ENCODE data around the gene HOXA6. TPM values are rescaled to one million over a fixed set of nuclear protein-coding genes. Genes with fewer than 3 reads are reported as not detected.

The HOXA6 gene
- total RNA-seq, 1 experiment from 2014 or later: 3.7 TPM

GRCh38 chr7:27185013-27185853 lies 37.7 kb upstream of the HOXA6 start, which contains the start of gene HOXA11:
TSS of gene HOXA11 (minus strand) at chr7:27185232. CDS start at chr7:27185144, 88 bp downstream.
- DNase-seq (ENCODE audit: low read depth): no peak

DNA sequence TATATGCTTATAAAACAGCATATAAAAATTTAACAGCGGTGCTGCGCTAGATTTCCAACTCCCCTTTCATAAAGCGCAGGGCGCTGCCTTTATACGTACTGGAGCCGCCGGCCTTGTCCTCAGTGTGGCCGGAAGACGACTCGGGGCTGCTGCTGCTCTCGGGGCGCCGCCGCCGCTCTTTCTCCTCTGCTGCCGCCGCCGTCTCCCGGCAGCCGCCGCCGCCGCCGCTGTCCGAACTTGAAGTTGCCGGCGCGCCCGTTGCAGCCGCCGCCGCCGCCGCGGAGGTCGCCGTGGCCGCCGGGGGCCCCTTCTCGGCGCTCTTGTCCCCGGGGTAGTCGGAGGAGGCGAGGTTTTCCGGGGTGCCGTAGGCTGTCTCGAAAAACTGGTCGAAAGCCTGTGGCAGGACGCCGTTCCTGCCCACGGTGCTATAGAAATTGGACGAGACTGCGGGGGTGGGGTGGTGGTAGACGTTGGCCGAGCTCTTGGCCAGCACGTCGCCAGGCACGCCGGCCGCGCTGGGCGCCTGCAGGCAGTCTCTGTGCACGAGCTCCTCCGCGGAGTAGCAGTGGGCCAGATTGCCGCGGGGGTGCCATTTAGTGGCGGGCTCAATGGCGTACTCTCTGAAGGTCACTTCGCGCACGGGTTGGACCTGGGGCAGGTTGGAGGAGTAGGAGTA lies 36.9 kb upstream of the HOXA6 start:
- peak; percentile 65 for DNase-seq (ENCODE audit: low read depth)

GRCh38 chr7:27183682-27184336 lies 36.2 kb upstream of the HOXA6 start:
- peak; percentile 64 for DNase-seq (ENCODE audit: low read depth)

DNA sequence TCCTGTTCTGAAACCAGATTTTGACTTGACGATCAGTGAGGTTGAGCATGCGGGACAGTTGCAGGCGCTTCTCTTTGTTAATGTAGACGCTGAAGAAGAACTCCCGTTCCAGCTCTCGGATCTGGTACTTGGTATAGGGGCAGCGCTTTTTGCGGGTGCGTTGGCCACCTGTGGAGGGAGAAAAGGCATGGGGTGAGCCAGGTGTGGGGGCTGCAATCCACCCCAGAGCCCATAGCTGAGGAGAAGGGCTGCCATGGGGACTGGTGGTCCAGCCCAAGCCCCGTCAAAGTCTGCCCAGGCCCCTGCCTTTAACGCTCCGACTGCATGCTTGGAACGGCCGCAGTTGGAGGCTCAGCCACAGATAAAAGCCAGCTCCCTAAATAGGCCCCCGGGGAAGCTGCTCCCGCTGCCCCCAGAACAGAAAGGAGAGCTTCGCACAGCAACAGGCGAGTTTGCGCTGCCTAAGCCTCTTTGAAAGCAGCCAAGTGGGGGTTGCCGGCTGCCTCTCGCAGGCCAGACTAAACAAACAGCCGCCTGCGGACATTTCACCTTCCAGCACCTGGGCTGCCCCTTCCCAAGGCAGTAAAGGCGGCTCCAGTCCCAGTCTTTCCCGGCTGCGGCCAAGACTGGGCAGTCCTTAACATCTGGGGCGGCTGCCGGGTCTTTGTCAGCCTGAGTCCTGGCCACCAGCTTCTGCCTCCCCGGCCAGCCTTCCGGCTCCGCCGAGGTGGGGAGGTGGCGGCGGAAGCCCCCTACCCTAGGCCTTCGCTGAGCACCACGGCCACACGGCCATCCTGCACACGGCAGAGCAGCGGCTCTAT lies 35.5 kb upstream of the HOXA6 start:
- DNase-seq (ENCODE audit: low read depth): peak; percentile 46

DNA sequence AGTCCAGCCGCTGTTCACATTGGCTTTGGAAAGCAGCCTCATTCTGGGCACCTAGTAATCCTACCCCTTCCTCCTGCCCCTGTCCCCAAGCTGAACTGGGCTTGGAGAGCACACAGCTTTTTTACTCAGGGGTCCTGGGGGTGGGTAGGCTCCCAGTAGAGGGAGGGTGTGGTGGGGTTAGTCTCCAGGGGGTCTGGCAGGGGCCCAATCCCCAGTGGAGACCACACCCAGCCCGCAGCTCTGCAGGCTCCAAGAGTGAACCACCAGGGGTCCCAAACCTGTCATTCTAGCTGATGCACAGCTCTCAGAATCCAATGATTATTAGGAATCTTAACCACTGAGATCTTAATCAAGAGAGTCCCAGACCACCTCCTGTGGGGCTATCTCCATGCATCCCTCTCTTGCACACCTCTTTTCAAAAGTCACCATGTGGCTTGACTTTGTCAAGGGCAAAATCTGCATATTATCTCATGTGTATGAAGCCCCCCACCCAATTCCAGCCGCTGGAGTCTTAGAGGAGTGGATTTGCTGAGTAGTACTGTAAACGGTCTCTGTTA lies 34.8 kb upstream of the HOXA6 start:
- no peak for DNase-seq (ENCODE audit: low read depth)

DNA sequence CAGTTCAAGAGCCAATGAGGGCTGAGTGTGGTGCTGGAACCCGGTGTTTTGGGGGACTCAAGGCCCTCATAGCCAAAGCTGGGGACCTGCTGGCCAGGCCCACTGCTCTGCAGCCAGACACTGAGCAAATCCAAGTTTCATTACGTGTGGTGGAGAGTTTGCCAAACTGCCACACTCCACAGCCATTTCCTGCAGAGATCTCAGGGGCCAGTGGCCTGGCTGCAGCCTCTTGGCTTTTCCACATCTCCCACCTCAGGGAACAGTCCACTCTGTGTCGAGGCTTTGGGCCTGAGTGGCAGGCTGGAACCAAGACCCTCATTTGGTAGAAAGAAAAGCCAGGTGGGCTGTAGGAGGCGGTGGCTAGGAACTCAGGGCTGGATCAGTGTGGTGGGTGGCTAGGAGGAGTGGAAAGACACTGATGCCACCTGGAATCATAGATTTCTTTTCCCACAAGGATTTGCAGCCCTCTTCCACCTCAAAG lies 34.3 kb upstream of the HOXA6 start:
- no peak for DNase-seq (ENCODE audit: low read depth)

DNA sequence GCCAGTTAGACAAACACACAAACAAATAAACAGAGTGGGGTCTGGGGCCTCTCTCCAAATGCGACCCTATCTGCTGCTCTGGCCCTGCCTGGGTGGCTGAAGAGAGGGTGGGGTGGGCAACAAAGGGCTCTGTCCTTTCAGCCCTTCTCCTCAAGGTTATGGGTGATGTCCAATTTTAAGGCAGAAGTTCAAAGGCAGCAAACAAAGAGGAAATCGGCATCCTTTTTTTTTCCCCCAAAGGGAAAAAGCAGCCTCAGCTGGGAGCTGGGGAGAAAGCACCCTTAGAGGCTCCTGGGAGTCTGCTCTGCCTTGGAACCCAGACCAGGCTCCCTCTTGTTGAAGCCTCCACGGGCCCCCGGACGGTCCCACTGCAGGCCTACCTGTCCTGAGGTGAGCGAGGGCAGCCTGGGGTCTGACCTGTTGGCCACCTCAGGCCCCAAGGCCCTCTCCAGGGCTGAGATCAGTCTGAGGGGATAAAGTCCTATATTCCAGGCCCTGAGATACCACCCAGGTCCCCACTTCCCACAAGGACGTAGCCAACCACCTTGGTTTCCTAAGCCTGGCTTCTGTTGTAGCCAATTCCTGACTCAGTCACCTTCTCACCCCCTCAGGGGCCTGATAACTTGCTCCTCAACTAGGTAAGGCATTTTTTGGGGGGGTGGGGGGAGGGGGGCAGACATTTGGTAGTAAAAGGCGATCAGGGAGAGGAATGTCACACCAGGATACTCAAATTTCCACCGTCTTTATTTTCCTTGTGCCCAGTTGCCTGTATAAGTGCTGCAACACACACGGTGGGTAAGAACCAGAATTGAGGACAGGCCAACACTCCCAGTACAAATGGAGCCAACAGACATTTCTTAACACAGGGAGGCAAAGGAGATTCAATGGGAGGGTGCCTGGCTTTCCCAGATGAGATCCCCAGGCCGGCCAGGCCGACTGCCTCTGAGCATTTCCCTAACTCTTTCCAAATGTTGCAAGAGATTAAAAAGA lies 33.2 kb upstream of the HOXA6 start:
- no peak for DNase-seq (ENCODE audit: low read depth)

- DNase-seq (ENCODE audit: low read depth): peak; percentile 74
These were observed 32.2 kb upstream of the HOXA6 start for GRCh38 chr7:27179503-27180430.

- DNase-seq (ENCODE audit: low read depth): no peak
These were observed 31.5 kb upstream of the HOXA6 start for GRCh38 chr7:27179030-27179429.

DNA sequence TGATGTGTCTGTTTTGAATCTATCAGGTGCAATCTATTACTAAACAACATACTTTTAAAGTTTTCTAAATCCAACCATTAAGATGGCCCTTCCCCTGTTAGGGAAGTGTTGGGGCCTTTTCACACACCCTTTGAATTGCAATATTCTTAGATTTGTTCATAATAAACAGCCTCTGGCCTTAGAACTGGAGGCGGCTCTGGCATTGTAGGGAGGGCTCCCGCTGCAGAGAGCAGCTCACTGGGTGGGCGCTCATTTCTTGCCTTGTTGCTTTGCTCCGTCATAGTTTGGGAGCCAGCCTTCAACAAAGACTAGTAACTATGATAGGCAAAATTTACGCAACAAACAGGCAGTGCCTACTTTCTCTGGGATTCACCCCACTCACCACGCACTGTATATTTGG lies 30.8 kb upstream of the HOXA6 start:
- DNase-seq (ENCODE audit: low read depth): no peak

GRCh38 chr7:27177795-27178320 lies 30.3 kb upstream of the HOXA6 start:
- no peak for DNase-seq (ENCODE audit: low read depth)

- DNase-seq (ENCODE audit: low read depth): no peak
These were observed 29.6 kb upstream of the HOXA6 start for GRCh38 chr7:27176962-27177794.

GRCh38 chr7:27176524-27176845 lies 28.9 kb upstream of the HOXA6 start:
- DNase-seq (ENCODE audit: low read depth): no peak

GRCh38 chr7:27175626-27176523 lies 28.3 kb upstream of the HOXA6 start:
- no peak for DNase-seq (ENCODE audit: low read depth)

DNA sequence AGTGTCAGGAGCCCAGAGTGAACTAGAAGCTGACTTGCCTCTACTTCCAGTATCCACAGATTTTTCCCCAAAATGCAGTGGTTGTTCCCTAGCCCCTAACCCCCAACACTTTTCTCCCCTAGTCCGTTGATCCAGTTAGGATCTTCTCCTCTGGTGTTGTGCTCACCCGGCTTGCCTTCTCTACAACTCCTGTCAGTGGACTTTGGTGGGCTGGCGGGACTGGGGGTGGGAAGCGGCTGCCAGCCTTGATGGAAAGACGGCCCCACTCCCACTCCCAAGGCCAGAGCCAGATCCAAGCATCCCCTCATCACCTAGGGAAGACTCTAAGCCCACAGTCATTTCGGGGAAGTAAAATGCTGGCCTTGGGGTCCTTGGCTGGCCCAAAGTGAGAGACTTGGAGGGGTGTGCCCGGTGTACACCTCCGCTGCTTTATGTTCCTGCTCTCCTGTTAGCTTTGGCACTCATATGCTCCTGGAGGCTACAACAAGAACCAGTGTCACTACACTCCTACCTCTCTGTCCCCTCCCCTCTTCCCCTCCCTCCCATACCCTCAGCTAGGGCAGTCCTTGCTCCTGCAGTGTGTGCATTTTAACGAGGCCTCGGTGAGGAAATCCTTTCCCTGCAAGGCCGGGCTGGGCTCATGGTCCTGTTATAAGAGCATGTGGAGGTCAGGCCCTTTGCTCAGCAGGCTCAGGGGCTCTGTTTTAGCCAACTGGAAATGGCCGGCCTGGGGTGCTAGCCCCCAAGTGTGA lies 27.5 kb upstream of the HOXA6 start:
- no peak for DNase-seq (ENCODE audit: low read depth)
